GM19035 (cell line): ENCODE results near the gene SLC39A9.
"Not testable (repeated sequence)": the region's sequence is repeated elsewhere in the genome, so short reads cannot be mapped to it uniquely, and the experiment has no call there.

ENCODE experiments used
- ATAC-seq: cut with Tn5 transposase; IDR thresholded peaks from one replicate; pipeline ENCODE4 v1.9.1; 2021; ENCODE audit not compliant: unreplicated experiment

Gene SLC39A9

DNA sequence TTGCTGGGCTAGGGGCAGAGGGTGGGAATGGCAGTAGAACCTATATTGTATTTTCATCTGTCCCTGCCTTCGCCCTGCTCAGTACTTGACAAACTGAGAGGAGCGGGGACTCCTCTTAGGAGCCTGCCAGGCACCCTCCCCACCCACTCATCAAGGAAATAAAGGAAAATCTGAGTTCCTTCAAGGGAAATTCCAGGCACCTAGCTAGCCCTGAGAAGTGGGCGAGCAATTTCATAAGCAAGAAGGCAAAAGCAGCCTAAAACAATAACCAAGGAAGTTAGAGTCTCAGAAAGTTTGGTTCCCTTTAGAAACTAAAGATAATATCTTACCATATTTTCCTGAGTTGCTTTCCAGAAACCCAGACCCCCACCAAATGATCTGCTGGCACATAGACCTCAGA, 75.5 kb downstream of the SLC39A9 start:
- no peak for ATAC-seq

GRCh38 chr14:69475194-69475818, 76.8 kb downstream of the SLC39A9 start:
- ATAC-seq, result no peak

DNA sequence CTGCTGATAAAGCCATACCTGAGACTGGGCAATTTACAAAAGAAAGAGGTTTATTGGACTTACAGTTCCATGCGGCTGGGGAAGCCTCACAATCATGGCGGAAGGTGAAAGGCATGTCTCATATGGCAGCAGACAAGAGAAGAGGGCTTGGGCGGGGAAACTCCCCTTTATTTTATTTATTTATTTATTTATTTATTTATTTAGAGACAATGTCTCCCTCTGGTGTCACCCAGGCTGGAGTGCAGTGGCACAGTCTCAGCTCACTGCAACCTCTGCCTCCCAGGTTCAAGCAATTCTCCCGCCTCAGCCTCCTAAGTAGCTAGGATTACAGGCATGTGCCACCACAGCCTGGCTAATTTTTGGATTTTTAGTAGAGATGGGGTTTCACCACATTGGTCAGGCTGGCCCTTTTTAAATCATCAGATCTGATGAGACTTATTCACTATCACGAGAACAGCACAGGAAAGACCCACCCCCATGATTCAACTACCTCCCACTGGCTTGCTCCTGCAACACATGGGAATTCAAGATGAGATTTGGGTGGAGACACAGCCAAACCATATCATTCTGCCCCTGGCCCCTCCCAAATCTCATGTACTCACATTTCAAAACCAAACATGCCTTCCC, 78.4 kb downstream of the SLC39A9 start:
- ATAC-seq, result not testable (repeated sequence)

DNA sequence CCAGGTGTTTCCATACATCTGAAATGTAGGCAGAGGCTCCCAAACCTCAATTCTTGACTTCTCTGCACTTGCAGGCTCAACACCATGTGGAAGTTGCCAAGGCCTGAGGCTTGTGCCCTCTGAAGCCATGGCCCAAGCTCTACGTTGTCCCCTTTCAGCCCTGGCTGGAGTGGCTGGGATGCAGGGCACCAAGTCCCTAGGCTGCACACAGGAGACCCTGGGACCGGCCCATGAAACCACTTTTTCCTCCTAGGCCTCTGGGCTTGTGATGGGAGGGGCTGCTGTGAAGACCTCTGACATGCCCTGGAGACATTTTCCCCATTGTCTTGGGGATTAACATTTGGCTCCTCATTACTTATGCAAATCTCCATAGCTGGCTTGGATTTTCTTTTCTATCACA, 79.6 kb downstream of the SLC39A9 start:
- ATAC-seq, result not testable (repeated sequence)

DNA sequence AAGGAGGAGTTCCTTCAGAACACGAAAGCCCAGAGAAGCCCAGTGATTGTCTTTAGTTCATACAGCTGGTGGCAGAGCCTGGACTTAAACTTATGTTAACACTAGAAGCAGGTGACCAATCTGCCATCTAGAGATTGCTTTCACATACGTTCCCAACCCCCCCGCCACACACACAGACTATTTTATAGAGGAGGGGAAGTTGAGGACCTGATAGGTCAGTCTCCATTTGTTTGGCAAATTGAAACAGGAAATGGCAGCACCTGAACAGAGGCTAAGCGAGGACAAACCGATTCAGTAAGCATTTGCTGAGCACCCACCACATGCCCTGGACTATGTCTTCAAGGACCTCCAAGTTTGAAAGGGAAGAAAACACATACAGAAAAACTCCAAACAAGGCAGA, 81.2 kb downstream of the SLC39A9 start:
- no peak for ATAC-seq

GRCh38 chr14:69480136-69480535, 81.6 kb downstream of the SLC39A9 start:
- ATAC-seq, result no peak

DNA sequence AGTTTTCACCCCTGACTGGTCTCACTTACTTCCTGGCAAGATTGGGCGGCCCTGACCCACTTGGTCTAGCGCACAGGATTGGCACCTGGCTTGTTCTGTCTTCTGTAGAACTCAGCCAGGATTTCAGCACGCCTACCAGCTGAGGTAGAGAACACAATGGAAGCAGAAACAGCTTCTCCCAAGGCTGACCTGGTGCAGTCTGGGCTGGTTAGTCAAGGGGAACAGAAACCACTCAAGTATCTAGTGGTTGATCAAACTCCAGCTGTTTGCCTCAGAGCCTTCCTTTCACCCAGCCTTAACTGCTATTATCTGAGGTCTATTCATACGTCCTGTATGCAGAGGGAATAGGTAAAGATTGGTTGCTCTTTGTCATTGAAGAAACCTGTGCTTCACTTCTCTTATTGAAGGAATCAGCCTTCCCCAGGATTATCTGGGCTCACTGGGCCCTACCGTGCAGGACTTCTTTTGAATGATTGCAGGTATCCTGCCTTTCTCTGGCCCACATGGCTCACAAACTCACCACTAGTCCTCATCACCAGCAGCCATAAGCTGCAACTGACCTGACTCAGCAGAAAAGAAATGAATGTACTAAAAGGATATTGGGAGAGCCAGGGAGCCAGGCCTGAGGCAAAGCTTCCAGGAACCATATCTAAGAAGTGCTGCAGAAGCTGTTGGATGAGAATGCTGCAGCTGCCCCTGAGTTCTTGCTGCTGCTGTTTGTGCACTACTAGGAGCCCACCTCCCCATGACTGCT, 83.5 kb downstream of the SLC39A9 start:
- ATAC-seq, result peak; percentile 85

GRCh38 chr14:69483765-69484443, 85.4 kb downstream of the SLC39A9 start:
- no peak for ATAC-seq

DNA sequence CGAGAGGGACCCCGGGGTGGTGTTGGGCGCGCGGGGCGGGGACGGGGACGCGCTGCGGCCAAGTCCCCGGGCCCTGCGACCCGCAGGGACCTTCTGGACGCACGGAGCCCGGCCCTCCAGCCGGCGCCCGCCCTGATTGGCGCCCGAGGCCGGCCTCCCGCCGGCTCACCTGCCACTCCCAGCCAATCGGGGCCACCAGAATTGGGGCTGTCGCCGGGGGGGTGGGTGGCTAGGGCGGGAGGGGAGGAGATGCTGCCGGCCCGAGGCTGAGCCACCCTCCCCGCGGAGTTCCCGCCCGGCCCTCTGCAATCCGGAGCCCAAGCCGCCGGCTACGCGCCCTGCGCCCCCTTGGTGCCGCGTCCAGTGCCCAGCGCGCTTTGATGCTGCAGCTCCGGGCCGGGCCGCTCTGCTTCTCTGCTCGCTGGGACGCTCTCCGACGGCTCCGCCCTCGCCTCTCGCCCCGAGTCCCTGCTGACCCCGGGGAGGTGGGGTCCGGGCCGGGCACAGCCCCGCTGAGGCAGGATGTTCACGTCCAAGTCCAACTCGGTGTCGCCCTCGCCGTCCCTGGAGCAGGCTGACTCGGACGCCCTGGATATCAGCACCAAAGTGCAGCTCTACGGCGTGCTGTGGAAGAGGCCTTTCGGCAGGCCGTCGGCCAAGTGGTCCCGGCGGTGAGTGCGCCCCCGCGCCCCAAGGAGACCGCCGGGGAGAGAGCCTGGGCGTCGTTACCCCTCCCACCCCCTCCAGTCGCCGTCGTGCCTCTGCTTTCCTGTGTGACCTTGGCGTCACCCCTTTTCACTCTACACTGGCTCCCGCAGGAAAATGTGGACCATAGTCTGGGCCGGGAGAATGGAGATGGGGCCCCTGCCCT, 86.2 kb downstream of the SLC39A9 start, which contains the start of gene PLEKHD1:
Gene PLEKHD1 (plus strand): TSS at position 285 of the 871 bp plus-strand sequence. CDS start 238 bp downstream, at position 523.
- ATAC-seq, result no peak

DNA sequence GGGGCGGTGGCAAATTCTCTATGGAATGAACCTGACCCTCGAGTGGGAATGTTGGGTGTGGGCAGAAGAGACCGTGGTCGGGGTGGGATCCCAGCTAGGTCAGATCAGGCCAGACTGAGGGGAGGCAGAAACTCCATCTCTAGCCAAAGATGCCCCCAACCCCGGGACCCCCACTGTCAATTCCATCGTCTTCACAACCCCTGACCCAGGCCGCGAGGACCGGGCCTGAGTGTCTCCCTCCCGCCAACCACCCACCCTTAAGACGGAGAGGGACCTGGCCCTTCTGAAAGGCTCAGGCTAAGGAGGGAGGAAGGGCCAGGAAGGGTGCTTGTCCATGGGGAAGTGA, 86.8 kb downstream of the SLC39A9 start:
- no peak for ATAC-seq

GRCh38 chr14:69485701-69486100, 87.2 kb downstream of the SLC39A9 start:
- ATAC-seq, result no peak

DNA sequence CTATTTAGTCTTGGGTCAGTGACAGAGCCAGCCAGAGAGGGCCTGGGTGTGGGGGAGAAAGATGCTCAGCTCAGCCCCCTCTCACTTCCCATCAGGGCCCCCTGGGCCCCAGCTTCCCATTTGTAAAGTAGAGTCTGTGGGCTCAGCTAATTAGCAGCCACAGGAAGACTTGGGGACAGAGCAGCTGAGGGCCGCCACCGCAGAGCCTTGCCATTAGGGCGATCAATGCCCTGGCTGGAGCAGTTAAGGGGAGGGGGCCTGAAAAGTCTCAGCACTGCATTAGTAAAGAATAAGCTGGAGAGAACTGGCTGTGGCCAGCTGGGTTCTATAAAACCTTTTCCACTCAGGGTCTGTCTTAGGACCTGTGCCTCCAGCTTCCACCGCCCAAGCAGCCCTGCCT, 88.7 kb downstream of the SLC39A9 start:
- no peak for ATAC-seq

DNA sequence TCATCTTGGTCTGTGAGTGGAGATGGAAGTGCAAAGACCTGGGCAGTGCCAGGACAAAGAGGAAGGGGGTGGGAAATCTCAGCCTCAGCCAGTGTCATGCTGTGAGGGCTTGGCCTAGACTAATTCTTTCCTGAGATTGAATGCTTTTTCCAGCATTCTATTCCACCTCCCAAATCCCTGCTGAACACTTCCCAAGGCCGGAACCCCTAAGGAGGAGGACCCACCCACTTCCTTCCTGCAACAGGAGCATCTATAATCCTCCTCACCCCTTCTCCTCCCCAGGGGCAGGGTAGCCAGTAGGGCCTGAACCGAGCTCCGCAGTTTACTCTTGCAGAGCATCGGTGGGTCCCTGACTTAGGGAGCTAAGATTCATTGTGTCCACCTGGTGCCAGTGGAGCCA, 89.3 kb downstream of the SLC39A9 start:
- ATAC-seq, result no peak

DNA sequence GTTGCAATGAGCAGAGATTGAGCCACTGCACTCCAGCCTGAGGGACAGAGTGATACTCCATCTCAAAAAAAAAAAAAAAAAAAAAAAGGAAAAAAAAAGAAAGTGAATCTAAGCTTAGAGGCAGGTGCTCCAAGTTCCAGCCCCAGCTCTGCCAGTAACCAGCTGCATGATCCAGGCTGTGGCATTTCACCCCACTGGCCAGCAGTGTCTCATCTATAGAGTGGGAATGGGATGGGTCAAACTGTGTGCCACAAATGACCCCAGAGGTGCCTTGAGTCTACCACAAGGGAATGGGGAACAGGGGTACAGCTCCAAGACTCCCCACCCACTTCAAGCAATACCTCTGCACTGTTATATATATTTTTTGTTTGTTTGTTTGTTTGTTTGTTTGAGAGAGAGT, 91.0 kb downstream of the SLC39A9 start:
- ATAC-seq, result no peak

DNA sequence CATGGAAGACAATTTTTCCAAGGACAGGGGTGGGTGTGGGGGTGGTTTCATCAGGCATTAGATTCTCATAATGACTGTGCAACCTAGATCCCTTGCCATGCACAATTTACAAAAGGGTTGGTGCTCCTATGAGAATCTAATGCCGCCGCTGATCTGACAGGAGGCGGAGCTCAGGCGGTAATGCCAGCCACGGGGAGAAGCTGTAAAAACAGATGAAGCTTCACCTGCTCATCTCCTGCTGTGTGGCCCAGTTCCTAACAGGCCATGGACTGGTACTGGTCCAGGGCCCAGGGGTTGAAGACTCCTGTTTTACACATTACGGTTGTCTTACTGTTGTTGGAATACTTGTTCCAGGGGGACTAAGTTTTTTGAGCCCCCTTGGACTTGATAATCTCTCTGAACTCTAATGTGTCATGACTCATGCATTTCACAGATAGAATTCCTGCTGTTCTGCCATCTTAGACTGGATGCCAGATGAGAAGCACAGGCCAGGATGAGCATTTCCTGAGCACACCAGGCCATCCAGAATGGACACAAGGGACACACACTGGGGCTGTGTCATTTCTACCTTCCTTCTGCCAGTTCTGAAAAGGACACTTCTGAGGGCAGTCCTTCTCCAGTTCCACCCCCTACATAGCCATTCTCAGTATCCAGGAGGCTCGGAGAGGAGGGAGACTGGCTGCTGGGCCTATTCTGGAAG, 91.9 kb downstream of the SLC39A9 start:
- ATAC-seq, result no peak

DNA sequence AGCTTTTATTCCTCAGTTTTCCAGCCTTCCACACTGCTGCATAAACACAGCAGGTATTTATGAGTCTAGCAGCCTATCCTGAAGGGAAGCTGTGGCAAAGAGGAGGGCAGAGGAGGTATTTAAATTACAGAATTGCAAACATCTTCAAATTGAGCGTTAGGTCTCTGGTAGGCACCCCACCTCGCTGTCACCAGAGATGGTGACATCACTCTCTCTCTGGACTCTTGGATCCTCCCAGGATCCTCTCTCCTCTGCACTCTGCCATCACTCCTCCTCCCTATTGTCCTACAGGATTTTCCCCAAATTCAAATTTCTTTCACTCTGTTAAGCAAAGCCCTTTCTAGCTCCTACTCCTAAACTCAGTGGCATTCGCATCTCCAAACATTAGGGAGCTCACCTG, 92.7 kb downstream of the SLC39A9 start:
- no peak for ATAC-seq

GRCh38 chr14:69493038-69493437, 94.5 kb downstream of the SLC39A9 start:
- no peak for ATAC-seq

GRCh38 chr14:69493791-69494190, 95.3 kb downstream of the SLC39A9 start:
- ATAC-seq, result no peak

DNA sequence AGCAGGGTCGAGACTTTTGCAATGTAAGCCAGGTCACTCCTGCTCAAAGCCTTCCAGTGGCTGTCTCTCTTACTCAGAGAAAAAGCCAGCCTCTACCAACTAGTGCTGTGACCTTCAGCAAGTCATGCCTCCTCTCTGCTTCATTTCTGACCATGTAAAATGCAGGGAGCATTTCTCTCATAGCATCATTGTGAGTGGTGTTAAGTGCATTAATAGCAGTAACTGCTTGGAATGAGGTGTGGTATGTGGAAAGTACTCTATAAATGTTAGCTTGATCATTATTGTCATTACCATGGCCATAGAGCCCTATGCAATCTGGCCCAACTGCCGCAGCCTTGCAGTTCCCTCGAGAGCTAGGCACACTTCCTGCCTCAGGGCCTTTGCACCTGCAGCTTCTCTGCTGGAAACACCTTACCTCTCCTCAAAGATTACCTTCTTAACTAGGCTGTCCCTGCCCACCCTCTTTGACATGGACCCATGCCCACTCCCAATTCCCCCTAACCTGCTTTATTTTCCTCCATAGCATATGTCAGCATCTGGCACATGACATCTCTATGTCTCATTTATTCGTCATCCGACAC, 96.9 kb downstream of the SLC39A9 start:
- ATAC-seq, result no peak

- not testable (repeated sequence) for ATAC-seq
Measured at GRCh38 chr14:69497866-69498265, 99.4 kb downstream of the SLC39A9 start.
